OCI-LY1 (cell line): ENCODE data around the gene PTGS1.

ENCODE experiments used
- EZH2 ChIP-seq: fragments of 200-600 bp; sonication (generic), shearing (Covaris generic); IDR thresholded peaks from 2 replicates; pipeline ENCODE4 v1.8.0; 2017; ENCODE audit warnings: borderline replicate concordance, mixed run types, mild to moderate bottlenecking, antibody characterized with exemption, low read length, moderate library complexity, mixed read lengths
- TF ChIP-seq, protein P1 (sequence below): fragments of 200-600 bp; sonication (generic), shearing (Covaris generic); IDR thresholded peaks from 2 replicates; pipeline ENCODE4 v1.5.1; 2017; ENCODE audit warnings: mild to moderate bottlenecking, antibody characterized with exemption, low read length, moderate library complexity, mixed read lengths

DNA sequence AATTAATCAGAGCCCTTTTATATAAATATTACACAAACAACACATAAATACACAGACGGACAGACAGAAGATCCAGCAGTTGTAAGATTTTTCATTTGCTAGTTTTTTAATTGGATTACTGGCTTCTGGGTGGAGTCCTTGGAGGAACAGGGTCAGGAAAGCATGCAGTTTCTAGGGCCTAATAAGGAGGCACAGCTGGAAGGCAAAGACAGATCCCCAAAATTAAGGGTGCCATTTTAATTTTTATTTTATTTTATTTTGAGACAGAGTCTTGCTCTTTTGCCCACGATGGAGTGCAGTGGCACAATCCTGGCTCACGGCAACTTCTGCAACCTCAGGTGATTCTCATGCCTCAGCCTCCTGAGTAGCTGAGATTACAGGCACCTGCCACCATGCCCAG is 49.5 kb downstream of the PTGS1 start:
- TF ChIP-seq, protein P1, sequence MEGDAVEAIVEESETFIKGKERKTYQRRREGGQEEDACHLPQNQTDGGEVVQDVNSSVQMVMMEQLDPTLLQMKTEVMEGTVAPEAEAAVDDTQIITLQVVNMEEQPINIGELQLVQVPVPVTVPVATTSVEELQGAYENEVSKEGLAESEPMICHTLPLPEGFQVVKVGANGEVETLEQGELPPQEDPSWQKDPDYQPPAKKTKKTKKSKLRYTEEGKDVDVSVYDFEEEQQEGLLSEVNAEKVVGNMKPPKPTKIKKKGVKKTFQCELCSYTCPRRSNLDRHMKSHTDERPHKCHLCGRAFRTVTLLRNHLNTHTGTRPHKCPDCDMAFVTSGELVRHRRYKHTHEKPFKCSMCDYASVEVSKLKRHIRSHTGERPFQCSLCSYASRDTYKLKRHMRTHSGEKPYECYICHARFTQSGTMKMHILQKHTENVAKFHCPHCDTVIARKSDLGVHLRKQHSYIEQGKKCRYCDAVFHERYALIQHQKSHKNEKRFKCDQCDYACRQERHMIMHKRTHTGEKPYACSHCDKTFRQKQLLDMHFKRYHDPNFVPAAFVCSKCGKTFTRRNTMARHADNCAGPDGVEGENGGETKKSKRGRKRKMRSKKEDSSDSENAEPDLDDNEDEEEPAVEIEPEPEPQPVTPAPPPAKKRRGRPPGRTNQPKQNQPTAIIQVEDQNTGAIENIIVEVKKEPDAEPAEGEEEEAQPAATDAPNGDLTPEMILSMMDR, result no peak
- TF ChIP-seq EZH2, result no peak
